Heart left ventricle (tissue), 16 donors: Measurements from ENCODE around the gene GALNTL6. TPM values are rescaled to one million over a fixed set of nuclear protein-coding genes. Genes with fewer than 3 reads are reported as not detected.

Source experiments
- ATAC-seq, 4 donors: fragments of 200-7000 bp; cut with Tn5 transposase; one replicate each; pipeline ENCODE4 v1.9.1; 2020 to 2022; ENCODE audit warnings: moderate library complexity in 4 of 4, mild to moderate bottlenecking in 3 of 4, moderate number of reproducible peaks in 1 of 4
- DNase-seq, 5 donors: peaks; one replicate each; pipeline ENCODE4 v3.0.0-alpha.2; 2020
- H3K27ac ChIP-seq, 12 donors: fragments of 200-600 bp; sonication (generic) in 4 of 12; one replicate each; pipeline versions ENCODE4 v1.5.0 to v1.8.0; 2016 to 2022; ENCODE audit warnings: mild to moderate bottlenecking in 2 of 12
- H3K27me3 ChIP-seq, 9 donors: fragments of 200-600 bp; sonication (generic) in 2 of 9; one replicate each; pipeline versions ENCODE4 v1.5.1 to v1.8.0; 2016 to 2022; ENCODE audit warnings: mild to moderate bottlenecking in 3 of 9
- H3K36me3 ChIP-seq, 9 donors: fragments of 200-600 bp; sonication (generic) in 2 of 9; one replicate each; pipeline versions ENCODE4 v1.5.0 to v1.8.0; 2018 to 2022; ENCODE audit warnings: mild to moderate bottlenecking in 2 of 9
- H3K4me1 ChIP-seq, 12 donors: fragments of 200-600 bp; sonication (generic) in 4 of 12; one replicate each; pipeline versions ENCODE4 v1.5.0 to v1.8.0; 2016 to 2022; ENCODE audit warnings: mild to moderate bottlenecking in 3 of 12
- H3K4me3 ChIP-seq, 12 donors: fragments of 200-600 bp; sonication (generic) in 4 of 12; one replicate each; pipeline versions ENCODE4 v1.5.0 to v1.8.0; 2017 to 2022; ENCODE audit warnings: mild to moderate bottlenecking in 9 of 12, moderate library complexity in 4 of 12
- H3K9me3 ChIP-seq, 12 donors: fragments of 200-600 bp; sonication (generic) in 4 of 12; one replicate each; pipeline versions ENCODE4 v1.5.0 to v1.8.0; 2016 to 2022; ENCODE audit warnings: mild to moderate bottlenecking in 1 of 12
- CTCF ChIP-seq, 12 donors: fragments of 200-600 bp; sonication (generic) in 4 of 12; IDR thresholded peaks; one replicate each; pipeline versions ENCODE4 v1.5.0 to v1.8.0; 2018 to 2022; ENCODE audit warnings: antibody characterized with exemption in 12 of 12, mild to moderate bottlenecking in 5 of 12
- POLR2A ChIP-seq, 2 donors: fragments of 450-650 bp; IDR thresholded peaks; one replicate each; pipeline ENCODE4 v1.6.1; 2017; ENCODE audit warnings: antibody characterized with exemption in 2 of 2, mild to moderate bottlenecking in 2 of 2, moderate library complexity in 2 of 2
- WGBS, 4 donors: extraction: QIAGEN DNeasy Blood & Tissue Kit in 2 of 4; methylation state at CpG; one replicate each; pipeline versions ENCODE4 v1.1.5 to v1.1.7; 2013 to 2018; 5-methylcytosine and 5-hydroxymethylcytosine counted together
- intact Hi-C, 10 donors: fragments of 100-400 bp; cut with DNase I; formaldehyde crosslinking; loops; one replicate each; pipeline versions ENCODE4 v1.11.1 to v1.14.2; 2022
- polyA plus RNA-seq, 2 donors: library from polyadenylated mRNA; stranded (reverse); fragments of 200-250 nt; gene quantifications; one replicate each; pipeline ENCODE4 v1.2.3, GENCODE V29; 2013
- total RNA-seq, 9 donors: library from RNA; depleted of rRNA in 2 of 9; stranded (reverse); fragments of >200 nt in 2 of 9; fragmentation: NEBNext Ultra II Directional in 3 of 9; extraction: Animal tissue kit (Norgen Biotek cat#: 25700) in 3 of 9; gene quantifications; one replicate each; pipeline versions ENCODE4 v1.1.0 to v1.2.4, GENCODE V29; 2016 to 2023
- donor health status: ischemic (EF 13 %, LVEDD 7.1; RV severe dilation, severe dysfunction).
- donor health status: healthy with polysubstance abuse.
- donor health status: DM: no; HTN: yes; CAD: no.
- donor health status: DM: no; HTN: no; CAD: no.
- donor health status: ischemic (EF 25% LVEDD 6.9; RV normal size, moderate dysfunction).
- donor health status: ischemic (EF 25% LVEDD 5.7; RV mildly dilated, moderate dysfunction).
- donor health status: healthy.
- donor health status: DM: yes; HTN: yes; CAD: no.
- donor health status: ischemic (EF 35%, LVEDD 5.7; RV mildly dilated, moderate dysfunction).
- donor health status: nonischemic (EF 11% LVEDD 7.7; RV severe dilation, severe dysfunction).
- donor health status: DM: yes; HTN: yes; CAD: no.
- donor health status: PGD.
- donor health status: ischemic (EF 29% LVEDD 5.4; RV normal size, mild dysfunction).
- donor health status: nonischemic (EF 23%, LVEDD 6.1; RV moderate dilation, normal function).

GALNTL6 gene
- total and polyA plus RNA-seq, 11 donors = 0.33 to 0.52 TPM; not detected in 9

DNA sequence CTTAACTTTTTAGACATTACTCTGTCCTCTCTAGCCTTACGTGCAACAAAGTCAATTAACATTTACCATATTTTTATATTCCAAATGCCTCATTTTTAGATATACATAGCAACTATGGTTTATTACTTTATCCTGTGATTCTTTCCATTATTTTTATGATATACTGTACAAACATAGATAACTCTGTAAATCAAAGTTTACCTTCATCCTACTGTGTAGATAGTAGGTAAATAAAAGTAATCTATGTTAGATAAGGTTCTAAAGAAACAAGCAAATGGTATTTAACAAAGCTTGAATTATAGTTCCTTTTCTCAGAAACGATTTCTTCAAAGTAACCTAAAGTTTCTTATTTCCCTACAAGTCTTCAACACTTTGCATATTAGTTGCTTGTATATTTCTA is 350.0 kb downstream of the GALNTL6 start:
- intact Hi-C loops = no loop called here
- no peak for ATAC-seq
- DNase-seq = no peak
- Histone ChIP-seq H3K27ac (no peak overlapping the region), H3K27me3 (no peaks in the 10 kb centered on the region), H3K4me1 (no peaks in the 10 kb centered on the region), H3K36me3 (no peaks in the 10 kb centered on the region), H3K4me3 (no peak overlapping the region), H3K9me3 (peaks cover 0 to 5% (median 0%) of the 10 kb centered on the region in 12 donors)
- TF ChIP-seq POLR2A (IDR thresholded peaks at IDR 0.05) = no peak
- no peak for TF ChIP-seq CTCF (IDR thresholded peaks at IDR 0.05)
- WGBS, 4 donors = 58 to 67% (median 64%) methylated on average over 2 of the region's 2 CpGs

GRCh38 chr4:172168888-172169287 is 355.7 kb downstream of the GALNTL6 start:
- H3K27ac ChIP-seq = no peak overlapping the region
- WGBS, 4 donors = 55 to 75% (median 67%) methylated on average over 2 of the region's 2 CpGs
- ATAC-seq (no peak), DNase-seq (no peak)
- H3K4me1 ChIP-seq = no peaks in the 10 kb centered on the region
- peaks cover 0 to 5% (median 0%) of the 10 kb centered on the region in 12 donors for H3K9me3 ChIP-seq
- H3K27me3 ChIP-seq = no peaks in the 10 kb centered on the region
- intact Hi-C loops = no loop called here
- TF ChIP-seq CTCF (IDR thresholded peaks at IDR 0.05) = no peak
- TF ChIP-seq POLR2A (IDR thresholded peaks at IDR 0.05) = no peak
- no peaks in the 10 kb centered on the region for H3K36me3 ChIP-seq
- H3K4me3 ChIP-seq = no peak overlapping the region

DNA sequence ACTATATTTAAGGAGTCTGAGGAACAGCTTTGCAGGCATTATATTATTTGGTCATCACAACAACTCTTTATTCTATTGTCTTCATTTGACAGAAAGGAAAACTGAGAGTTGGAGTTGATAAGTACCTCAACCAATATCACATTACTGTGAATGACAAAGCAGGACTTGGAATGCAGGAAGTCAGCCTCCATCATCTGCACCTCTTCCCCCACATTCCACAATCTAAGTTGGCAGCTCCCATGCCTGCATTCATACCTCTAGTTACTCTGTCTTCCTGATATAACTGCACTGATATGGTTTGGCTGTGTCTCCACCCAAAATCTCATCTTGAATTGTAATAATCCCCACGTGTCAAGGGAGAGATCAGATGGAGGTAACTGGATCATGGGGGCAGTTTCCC is 356.7 kb downstream of the GALNTL6 start:
- TF ChIP-seq POLR2A (IDR thresholded peaks at IDR 0.05) (no peak), CTCF (IDR thresholded peaks at IDR 0.05) (no peak)
- H3K4me1 ChIP-seq = no peaks in the 10 kb centered on the region
- H3K27me3 ChIP-seq = no peaks in the 10 kb centered on the region
- 36 to 68% (median 64%) methylated on average over 1 of the region's 1 CpG for WGBS, 4 donors
- intact Hi-C loops = no loop called here
- H3K36me3 ChIP-seq = no peaks in the 10 kb centered on the region
- H3K27ac ChIP-seq = no peak overlapping the region
- H3K4me3 ChIP-seq = no peak overlapping the region
- ATAC-seq (no peak), DNase-seq (no peak)
- peaks cover 0 to 5% (median 0%) of the 10 kb centered on the region in 12 donors for H3K9me3 ChIP-seq

- Histone ChIP-seq H3K4me1 (no peaks in the 10 kb centered on the region), H3K36me3 (no peaks in the 10 kb centered on the region), H3K9me3 (no peaks in the 10 kb centered on the region), H3K27ac (no peak overlapping the region), H3K27me3 (no peaks in the 10 kb centered on the region), H3K4me3 (no peak overlapping the region)
- no peak for TF ChIP-seq POLR2A (IDR thresholded peaks at IDR 0.05)
- no peak for TF ChIP-seq CTCF (IDR thresholded peaks at IDR 0.05)
- ATAC-seq (no peak), DNase-seq (no peak)
- intact Hi-C loops = no loop called here
- 50 to 64% (median 54%) methylated on average over 4 of the region's 4 CpGs for WGBS, 4 donors
These were observed 360.0 kb downstream of the GALNTL6 start for GRCh38 chr4:172173206-172173605.
